NCI-H1092 (cell line): Measurements from ENCODE around the gene DOK6.
"Not testable (repeated sequence)": the region's sequence is repeated elsewhere in the genome, so short reads cannot be mapped to it uniquely, and the experiment has no call there.

Experiments
- DNase-seq: peaks from one replicate; lab custom pipeline; 2025; lab: John Stamatoyannopoulos, UW

DOK6 gene

GRCh38 chr18:69870736-69871135 lies 470.0 kb downstream of the DOK6 start:
- no peak for DNase-seq

DNA sequence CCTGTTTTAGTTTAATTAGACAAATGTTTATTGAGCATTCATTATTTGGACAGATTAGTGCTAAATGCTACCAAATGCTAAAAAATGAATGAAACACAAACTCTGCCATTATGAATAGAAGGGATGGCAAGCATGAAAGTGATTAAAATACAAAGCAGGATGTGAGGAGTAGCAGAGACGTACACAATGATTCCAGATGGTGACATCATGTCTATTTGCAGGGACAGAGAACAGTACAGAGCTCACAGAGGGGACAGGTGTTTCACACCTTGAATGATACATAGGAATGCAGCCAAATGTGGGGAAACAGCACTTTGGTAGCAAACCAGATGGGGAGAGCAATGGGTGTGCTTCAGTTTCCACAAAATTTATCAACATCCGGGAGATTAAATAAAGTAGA lies 470.7 kb downstream of the DOK6 start:
- no peak for DNase-seq

GRCh38 chr18:69872661-69873060 lies 472.0 kb downstream of the DOK6 start:
- no peak for DNase-seq

DNA sequence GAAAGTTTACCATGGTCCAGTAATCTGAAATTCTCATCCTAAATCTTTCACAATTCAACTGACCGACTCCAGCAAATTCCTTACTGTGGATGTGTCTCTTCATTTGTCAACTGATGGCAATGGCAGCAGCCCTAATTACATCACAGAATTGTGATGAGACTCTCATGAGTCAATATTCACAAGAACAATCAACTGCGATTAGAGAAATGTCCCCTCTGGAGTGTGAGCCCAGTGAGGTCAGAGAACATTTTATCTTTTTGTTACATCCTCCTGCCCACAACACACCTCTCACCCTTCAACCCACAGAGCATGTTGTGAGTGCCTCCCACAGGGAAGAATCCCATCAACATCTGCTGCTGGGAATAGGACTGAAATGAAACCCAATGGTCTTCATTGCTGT lies 473.4 kb downstream of the DOK6 start:
- DNase-seq, result no peak

- DNase-seq, result no peak
Observed at GRCh38 chr18:69876490-69876889, 475.8 kb downstream of the DOK6 start.

DNA sequence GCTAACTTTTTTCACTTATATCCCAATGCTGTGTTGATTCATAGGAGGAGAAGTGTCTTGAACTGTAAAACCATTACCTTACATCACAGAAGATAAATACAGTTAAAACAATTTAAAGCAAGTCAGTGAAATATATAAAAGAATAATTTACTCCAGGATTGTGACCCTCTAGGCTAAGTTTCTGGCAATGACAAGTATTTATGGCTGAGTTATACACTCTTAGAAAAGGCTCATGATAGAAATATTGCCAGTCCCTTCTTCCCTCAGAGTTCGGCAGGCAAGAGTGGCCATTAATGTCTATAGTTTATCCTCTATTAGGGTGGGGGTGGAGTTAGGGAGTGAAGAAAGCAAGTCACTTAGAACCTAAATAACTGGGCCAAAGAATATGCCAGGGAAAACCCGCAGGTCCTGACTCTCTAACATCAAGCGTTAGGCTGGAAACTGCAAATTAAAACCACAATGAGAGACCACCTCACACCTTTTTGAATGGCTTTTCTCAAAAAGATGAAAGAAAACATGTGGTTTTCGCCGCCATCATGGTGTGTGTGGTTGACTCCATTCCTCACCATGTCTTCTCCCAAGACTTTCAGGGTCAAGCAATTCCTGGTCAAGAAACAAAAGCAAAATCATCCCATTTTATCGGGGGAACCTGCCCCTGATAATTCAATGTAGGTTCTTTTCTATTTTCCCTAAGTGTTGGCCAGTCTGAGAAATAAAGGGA lies 477.7 kb downstream of the DOK6 start:
- no peak for DNase-seq

GRCh38 chr18:69879051-69879450 lies 478.4 kb downstream of the DOK6 start:
- DNase-seq, result not testable (repeated sequence)

DNA sequence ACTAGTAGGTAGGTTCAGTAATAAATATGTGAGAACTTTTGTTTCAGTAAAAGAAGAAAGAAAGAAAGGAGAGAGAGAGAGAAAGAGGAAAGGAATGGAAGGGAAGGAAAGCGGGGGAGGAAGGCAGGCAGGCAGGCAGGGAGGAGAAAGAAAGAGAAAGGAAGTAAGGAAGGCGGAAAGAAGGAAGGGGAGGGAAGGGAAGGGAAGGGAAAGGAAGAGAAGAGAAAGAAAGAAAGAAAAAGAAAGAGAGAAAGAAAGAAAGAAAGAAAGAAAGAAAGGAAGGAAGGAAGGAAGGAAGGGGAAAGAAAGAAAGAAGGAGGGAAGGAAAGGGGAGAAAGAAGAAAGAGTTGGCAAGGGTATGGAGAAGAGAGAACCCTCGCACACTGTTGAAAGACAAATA lies 479.4 kb downstream of the DOK6 start:
- no peak for DNase-seq

GRCh38 chr18:69882965-69883668 lies 482.4 kb downstream of the DOK6 start:
- DNase-seq, result no peak

GRCh38 chr18:69883781-69884180 lies 483.1 kb downstream of the DOK6 start:
- DNase-seq, result no peak

DNA sequence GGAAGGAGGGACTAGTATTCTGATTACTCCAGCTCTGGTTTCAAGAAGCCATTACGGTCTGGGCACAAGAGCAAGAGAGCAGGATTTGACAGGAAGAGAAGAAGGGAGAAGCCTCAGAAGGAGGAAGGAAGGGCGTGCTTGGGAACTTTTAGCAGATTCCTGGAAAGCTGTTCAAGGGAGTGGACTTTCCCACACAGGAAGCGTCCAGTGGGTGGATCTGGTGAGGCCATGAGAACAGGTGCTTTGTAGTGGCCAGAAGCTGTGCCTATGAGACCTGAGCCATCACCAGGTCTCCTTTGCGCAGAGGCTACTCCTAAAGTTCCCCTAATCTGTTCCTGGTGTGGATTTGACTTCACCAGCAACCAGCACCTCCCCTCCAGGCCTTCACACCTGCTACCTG lies 484.7 kb downstream of the DOK6 start:
- no peak for DNase-seq

DNA sequence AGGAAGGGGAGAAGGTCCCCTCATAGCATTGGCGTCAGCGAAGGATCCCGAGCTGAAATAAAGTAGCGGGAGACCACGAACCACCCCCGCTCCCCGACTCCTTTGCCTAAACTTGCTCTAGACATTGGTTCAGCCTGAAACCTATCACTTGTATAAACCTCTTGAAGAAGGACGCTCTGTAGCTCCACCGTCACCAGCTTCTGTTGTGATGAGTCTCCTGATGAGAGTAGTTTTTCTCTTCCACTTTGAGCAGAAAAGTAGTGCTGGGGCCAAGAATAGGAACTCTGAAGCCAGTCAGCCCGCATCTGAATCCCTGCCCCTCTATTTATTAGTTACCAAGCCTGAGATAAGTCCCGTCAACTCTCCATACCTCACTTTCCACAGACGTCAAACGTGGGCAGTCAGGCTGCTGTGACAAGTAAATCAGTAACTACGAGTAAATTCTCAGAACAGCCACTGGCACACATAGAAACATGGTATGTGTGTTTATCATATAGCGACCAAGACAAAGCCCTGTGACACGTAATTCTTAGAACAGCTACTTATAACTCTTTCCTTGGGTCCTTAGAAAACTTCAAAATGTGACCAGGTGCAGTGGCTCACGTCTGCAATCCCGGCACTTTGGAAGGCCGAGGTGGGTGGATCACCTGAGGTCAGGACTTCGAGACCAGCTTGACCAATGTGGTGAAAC lies 485.3 kb downstream of the DOK6 start:
- no peak for DNase-seq

DNA sequence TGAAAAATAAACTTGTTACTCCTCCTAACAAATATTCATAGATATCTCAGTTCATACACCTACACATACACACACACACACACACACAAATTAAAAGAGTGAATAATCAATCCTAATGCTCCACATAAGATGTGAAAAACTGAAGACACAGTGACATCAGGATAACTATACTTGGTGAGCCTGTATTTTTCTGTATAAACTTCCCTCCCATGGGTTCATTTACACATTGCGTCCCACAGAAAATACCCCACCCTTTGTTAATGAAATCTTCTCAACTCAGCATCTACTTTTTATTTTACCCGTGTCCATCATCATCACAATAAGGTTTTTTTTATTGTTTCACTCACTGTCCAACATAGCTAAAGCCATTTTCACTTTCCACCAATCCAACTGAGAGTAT lies 486.6 kb downstream of the DOK6 start:
- DNase-seq, result no peak

- DNase-seq, result no peak
Observed at GRCh38 chr18:69889009-69889408, 488.3 kb downstream of the DOK6 start.

GRCh38 chr18:69890558-69890957 lies 489.9 kb downstream of the DOK6 start:
- no peak for DNase-seq

DNA sequence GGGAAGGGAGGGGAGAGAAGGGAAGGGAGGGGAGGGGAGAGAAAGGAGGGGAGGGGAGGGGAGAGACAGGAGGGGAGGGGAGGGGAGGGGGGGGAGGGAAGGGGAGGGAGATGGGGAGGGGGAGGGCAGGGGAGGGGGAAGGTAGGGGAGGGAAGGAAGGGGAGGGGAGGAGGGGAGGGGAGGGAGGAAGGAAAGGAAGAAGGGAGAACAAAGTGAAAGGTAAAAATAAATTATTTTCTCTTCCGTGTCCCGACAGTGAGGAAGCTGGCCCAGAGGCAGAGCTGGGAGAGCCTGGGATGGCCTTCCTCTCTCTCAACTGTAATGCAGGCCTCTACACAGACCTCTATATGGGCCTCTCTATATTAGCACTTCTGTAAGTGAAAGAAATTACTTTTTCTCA lies 493.8 kb downstream of the DOK6 start:
- DNase-seq, result no peak

GRCh38 chr18:69895066-69896047 lies 494.7 kb downstream of the DOK6 start:
- no peak for DNase-seq

DNA sequence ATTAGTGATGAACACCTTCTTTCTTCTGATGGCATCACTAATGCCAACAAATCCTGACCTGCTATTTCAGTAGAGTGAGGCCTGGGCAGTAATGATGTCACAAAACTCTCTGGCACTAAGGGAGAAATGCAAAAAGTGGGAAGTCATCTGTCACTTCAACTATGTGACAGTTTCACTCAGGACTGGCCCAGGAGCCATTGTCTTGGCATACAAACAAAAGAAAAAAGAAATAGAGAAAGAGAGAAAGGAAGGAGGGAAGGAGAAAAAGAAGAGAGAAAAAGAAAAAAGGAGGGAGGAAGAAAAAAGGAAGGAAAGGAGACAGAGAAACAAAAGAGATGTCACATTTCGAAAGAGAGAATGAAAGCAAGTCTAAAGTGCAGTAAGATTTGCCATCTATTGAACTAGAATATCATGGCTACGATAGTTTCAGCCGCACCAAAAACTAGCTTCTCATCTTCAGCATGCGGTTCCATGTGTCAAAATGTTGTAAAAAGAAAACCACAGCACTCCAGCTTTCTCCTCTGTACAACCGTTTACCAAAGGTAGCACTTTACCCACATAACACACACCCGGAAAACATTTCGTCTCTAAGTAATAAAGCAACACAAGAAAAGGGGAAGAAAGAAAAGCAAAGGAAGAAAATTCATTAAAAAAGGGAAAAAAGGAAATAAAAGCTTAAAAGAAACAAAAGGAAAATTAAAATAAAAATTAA lies 496.9 kb downstream of the DOK6 start:
- no peak for DNase-seq

GRCh38 chr18:69898241-69898861 lies 497.7 kb downstream of the DOK6 start:
- no peak for DNase-seq
